T-helper 17 cell (primary cell): ENCODE results near the gene TSC22D3. TPM values are rescaled to one million over a fixed set of nuclear protein-coding genes. Genes with fewer than 3 reads are reported as not detected.

Source experiments
- ATAC-seq: fragments of 150-1000 bp; cut with Tn5 transposase; 2 replicates; pipeline ENCODE4 v1.10.0; 2021; ENCODE audit warnings: mild to moderate bottlenecking, moderate library complexity
- DNase-seq, 3 donors: peaks; one replicate each; pipeline versions ENCODE4 v3.0.0 to v3.0.0-alpha.2; 2020 to 2021
- H3K9me3 ChIP-seq: one replicate; pipeline ENCODE4 v1.7.0; 2013; ENCODE audit warnings: low read length, mild to moderate bottlenecking; ENCODE audit not compliant: control insufficient read depth, poor library complexity, severe bottlenecking
- H3K27ac Mint-ChIP-seq: one replicate; pipeline ENCODE4 v1.8.0; 2022; ENCODE audit warnings: mild to moderate bottlenecking, moderate library complexity, mixed read lengths
- H3K27me3 Mint-ChIP-seq: one replicate; pipeline ENCODE4 v1.8.0; 2022; ENCODE audit warnings: mixed read lengths
- H3K36me3 Mint-ChIP-seq: one replicate; pipeline ENCODE4 v1.8.0; 2022; ENCODE audit warnings: low read depth, mixed read lengths
- H3K4me1 Mint-ChIP-seq: one replicate; pipeline ENCODE4 v1.8.0; 2022; ENCODE audit warnings: mild to moderate bottlenecking, mixed read lengths
- H3K4me3 Mint-ChIP-seq: one replicate; pipeline ENCODE4 v1.8.0; 2022; ENCODE audit warnings: mild to moderate bottlenecking, moderate library complexity, mixed read lengths
- total RNA-seq, 4 donors: library from RNA in 2 of 4; stranded (reverse) in 2 of 4; gene quantifications; one replicate each; pipeline ENCODE4 v1.2.3 and lab custom pipeline; 2022 to 2026

Gene TSC22D3
- total RNA-seq, 2 donors from 2014 or later = 1,559 to 2,031 TPM

GRCh38 chrX:107721966-107722707, 53.5 kb downstream of the TSC22D3 start:
- ATAC-seq (no peak), DNase-seq (no peak)
- no peak overlapping the region for H3K27ac Mint-ChIP-seq
- H3K27me3 Mint-ChIP-seq = no peaks in the 10 kb centered on the region
- peaks cover 2% of the 10 kb centered on the region for H3K36me3 Mint-ChIP-seq
- no peaks in the 10 kb centered on the region for H3K9me3 ChIP-seq
- H3K4me3 Mint-ChIP-seq = no peak overlapping the region
- peaks cover 8% of the 10 kb centered on the region for H3K4me1 Mint-ChIP-seq

- H3K9me3 ChIP-seq = no peaks in the 10 kb centered on the region
- no peak overlapping the region for H3K4me3 Mint-ChIP-seq
- ATAC-seq (no peak), DNase-seq (no peak)
- H3K36me3 Mint-ChIP-seq = peaks cover 2% of the 10 kb centered on the region
- no peaks in the 10 kb centered on the region for H3K27me3 Mint-ChIP-seq
- no peak overlapping the region for H3K27ac Mint-ChIP-seq
- peaks cover 8% of the 10 kb centered on the region for H3K4me1 Mint-ChIP-seq
These were observed 54.3 kb downstream of the TSC22D3 start for GRCh38 chrX:107721318-107721717.

GRCh38 chrX:107718156-107718621, 57.4 kb downstream of the TSC22D3 start:
- no peaks in the 10 kb centered on the region for H3K9me3 ChIP-seq
- H3K36me3 Mint-ChIP-seq = peaks cover 3% of the 10 kb centered on the region
- DNase-seq = peak in 2 of 3 donors; percentile 43 to 59
- ATAC-seq = no peak
- H3K27ac Mint-ChIP-seq = peak overlapping the region; percentile 96
- H3K4me3 Mint-ChIP-seq = peak overlapping the region; percentile 93
- peaks cover 22% of the 10 kb centered on the region for H3K4me1 Mint-ChIP-seq
- H3K27me3 Mint-ChIP-seq = no peaks in the 10 kb centered on the region

- peak overlapping the region; percentile 96 for H3K27ac Mint-ChIP-seq
- H3K36me3 Mint-ChIP-seq = peaks cover 3% of the 10 kb centered on the region
- peak overlapping the region; percentile 93 for H3K4me3 Mint-ChIP-seq
- ATAC-seq (peak; percentile 62), DNase-seq (peak; percentile 66 to 84 (median 81))
- H3K9me3 ChIP-seq = no peaks in the 10 kb centered on the region
- no peaks in the 10 kb centered on the region for H3K27me3 Mint-ChIP-seq
- H3K4me1 Mint-ChIP-seq = peaks cover 31% of the 10 kb centered on the region
These were observed 58.5 kb downstream of the TSC22D3 start for GRCh38 chrX:107716816-107717700.

- peak overlapping the region; percentile 93 for H3K4me3 Mint-ChIP-seq
- H3K9me3 ChIP-seq = no peaks in the 10 kb centered on the region
- H3K4me1 Mint-ChIP-seq = peaks cover 37% of the 10 kb centered on the region
- H3K36me3 Mint-ChIP-seq = peaks cover 3% of the 10 kb centered on the region
- no peaks in the 10 kb centered on the region for H3K27me3 Mint-ChIP-seq
- DNase-seq (peak in 2 of 3 donors; percentile 7 to 10), ATAC-seq (no peak)
- H3K27ac Mint-ChIP-seq = peak overlapping the region; percentile 96
These were observed 59.4 kb downstream of the TSC22D3 start for GRCh38 chrX:107716118-107716684.

GRCh38 chrX:107715331-107716117, 60.1 kb downstream of the TSC22D3 start:
- H3K27ac Mint-ChIP-seq = peak overlapping the region; percentile 96

GRCh38 chrX:107714206-107714891, 61.2 kb downstream of the TSC22D3 start:
- peak in 1 of 3 donors; percentile 5 for DNase-seq
- Mint-ChIP-seq H3K27ac (peak overlapping the region; percentile 96), H3K36me3 (peaks cover 3% of the 10 kb centered on the region), H3K27me3 (no peaks in the 10 kb centered on the region), H3K4me3 (peak overlapping the region; percentile 93), H3K4me1 (peaks cover 44% of the 10 kb centered on the region)
- no peaks in the 10 kb centered on the region for H3K9me3 ChIP-seq
- no peak for ATAC-seq

More at GRCh38 chrX:107715331-107716117, 60.1 kb downstream of the TSC22D3 start:
- no peak for ATAC-seq
- H3K4me3 Mint-ChIP-seq = peak overlapping the region; percentile 93
- H3K9me3 ChIP-seq = no peaks in the 10 kb centered on the region
- H3K36me3 Mint-ChIP-seq = peaks cover 3% of the 10 kb centered on the region
- no peak for DNase-seq
- peaks cover 43% of the 10 kb centered on the region for H3K4me1 Mint-ChIP-seq
- H3K27me3 Mint-ChIP-seq = no peaks in the 10 kb centered on the region

- Mint-ChIP-seq H3K4me1 (peaks cover 47% of the 10 kb centered on the region), H3K4me3 (peak overlapping the region; percentile 93), H3K36me3 (peaks cover 3% of the 10 kb centered on the region), H3K27ac (peak overlapping the region; percentile 96), H3K27me3 (no peaks in the 10 kb centered on the region)
- H3K9me3 ChIP-seq = no peaks in the 10 kb centered on the region
- peak; percentile 9 for ATAC-seq
- peak in 1 of 3 donors; percentile 16 for DNase-seq
These were observed 61.9 kb downstream of the TSC22D3 start for GRCh38 chrX:107713543-107714205.

- peaks cover 3% of the 10 kb centered on the region for H3K36me3 Mint-ChIP-seq
- peak; percentile 1 for ATAC-seq
These were observed 62.4 kb downstream of the TSC22D3 start for GRCh38 chrX:107713203-107713542.

GRCh38 chrX:107712231-107713202, 63.1 kb downstream of the TSC22D3 start:
- peaks cover 44% of the 10 kb centered on the region for H3K4me1 Mint-ChIP-seq
- DNase-seq (peak in 2 of 3 donors; percentile 31 to 32), ATAC-seq (peak; percentile 35)
- H3K36me3 Mint-ChIP-seq = peaks cover 3% of the 10 kb centered on the region
- peak overlapping the region; percentile 93 for H3K4me3 Mint-ChIP-seq
- peak overlapping the region; percentile 96 for H3K27ac Mint-ChIP-seq
- no peaks in the 10 kb centered on the region for H3K27me3 Mint-ChIP-seq
- H3K9me3 ChIP-seq = no peaks in the 10 kb centered on the region

More at GRCh38 chrX:107713203-107713542, 62.4 kb downstream of the TSC22D3 start:
- peak overlapping the region; percentile 93 for H3K4me3 Mint-ChIP-seq
- H3K27me3 Mint-ChIP-seq = no peaks in the 10 kb centered on the region
- DNase-seq = no peak
- no peaks in the 10 kb centered on the region for H3K9me3 ChIP-seq
- H3K27ac Mint-ChIP-seq = peak overlapping the region; percentile 96
- H3K4me1 Mint-ChIP-seq = peaks cover 47% of the 10 kb centered on the region
